ENCODE results near the gene HPS4.

Gene HPS4

DNA sequence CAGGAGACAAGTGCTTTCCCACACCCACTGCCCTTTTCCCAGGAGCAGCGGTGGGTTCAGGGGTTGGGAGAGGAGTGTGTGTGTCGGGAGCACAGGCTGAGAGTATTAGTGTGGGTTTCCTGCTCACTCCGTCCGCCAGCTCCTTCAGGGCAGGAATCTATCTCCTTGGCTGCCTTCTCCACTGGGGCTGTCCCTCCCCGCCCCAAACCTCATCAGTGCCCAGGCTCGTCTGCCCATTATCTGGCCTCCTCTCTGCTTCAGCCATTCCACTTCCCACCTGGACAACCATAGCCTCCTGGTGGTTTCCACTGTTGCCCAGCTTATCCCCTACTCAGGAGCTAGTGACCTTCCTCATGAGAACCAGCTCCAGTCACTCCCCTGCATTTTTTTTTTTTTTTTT lies 34.6 kb downstream of the HPS4 start:
- ChIA-PET POLR2A (no interaction called here), CTCF (interaction anchor here (0.6 kb wide), 1 partner anchor 14 kb away, joined by 3 read pairs; no protein-coding TSS in a partner anchor)
- TF ChIP-seq FOXK2 (IDR thresholded peaks at IDR 0.05) (no peak), ARNT (IDR thresholded peaks at IDR 0.05) (no peak), LEF1 (IDR thresholded peaks at IDR 0.05; ENCODE audit: borderline replicate concordance) (no peak), BHLHE40 (IDR thresholded peaks at IDR 0.05; ENCODE audit: borderline replicate concordance) (no peak)
- TF ChIP-seq, protein P1, sequence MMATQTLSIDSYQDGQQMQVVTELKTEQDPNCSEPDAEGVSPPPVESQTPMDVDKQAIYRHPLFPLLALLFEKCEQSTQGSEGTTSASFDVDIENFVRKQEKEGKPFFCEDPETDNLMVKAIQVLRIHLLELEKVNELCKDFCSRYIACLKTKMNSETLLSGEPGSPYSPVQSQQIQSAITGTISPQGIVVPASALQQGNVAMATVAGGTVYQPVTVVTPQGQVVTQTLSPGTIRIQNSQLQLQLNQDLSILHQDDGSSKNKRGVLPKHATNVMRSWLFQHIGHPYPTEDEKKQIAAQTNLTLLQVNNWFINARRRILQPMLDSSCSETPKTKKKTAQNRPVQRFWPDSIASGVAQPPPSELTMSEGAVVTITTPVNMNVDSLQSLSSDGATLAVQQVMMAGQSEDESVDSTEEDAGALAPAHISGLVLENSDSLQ (IDR thresholded peaks at IDR 0.05), result no peak
- no peak for DNase-seq (ENCODE audit: extremely low spot score)

DNA sequence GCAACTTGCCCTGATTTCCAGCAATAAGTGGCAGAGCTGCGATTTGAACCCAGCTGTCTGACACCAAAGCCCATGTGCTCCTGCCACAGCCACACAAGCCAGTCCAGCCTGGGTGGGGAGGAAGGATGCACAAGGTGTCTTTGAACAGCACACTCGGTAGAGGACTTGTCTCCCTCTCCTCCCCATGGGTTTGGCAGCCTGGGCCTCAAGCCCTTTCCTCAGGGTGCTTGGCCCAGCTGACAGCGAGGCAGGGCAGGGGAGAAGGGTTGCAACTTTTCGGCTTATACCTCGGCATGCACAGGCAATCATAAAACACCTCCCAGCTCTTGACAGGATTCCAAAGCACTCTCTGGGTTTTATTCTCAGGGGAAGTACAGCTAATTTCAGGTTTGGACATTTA lies 35.2 kb downstream of the HPS4 start:
- POLR2A ChIA-PET, result no interaction called here
- CTCF ChIA-PET, result no interaction called here
- DNase-seq (ENCODE audit: extremely low spot score), result no peak
- no peak for TF ChIP-seq FOXA1 (IDR thresholded peaks at IDR 0.05)
- no peak for TF ChIP-seq LEF1 (IDR thresholded peaks at IDR 0.05; ENCODE audit: borderline replicate concordance)
- TF ChIP-seq TARDBP (IDR thresholded peaks at IDR 0.05), result no peak
- TF ChIP-seq CTBP1 (IDR thresholded peaks at IDR 0.05; ENCODE audit: borderline replicate concordance), result no peak
- no peak for TF ChIP-seq NFRKB (IDR thresholded peaks at IDR 0.05)
- TF ChIP-seq SP1 (IDR thresholded peaks at IDR 0.05), result no peak
- no peak for TF ChIP-seq BHLHE40 (IDR thresholded peaks at IDR 0.05; ENCODE audit: borderline replicate concordance)
- TF ChIP-seq SUZ12 (IDR thresholded peaks at IDR 0.05), result no peak
- no peak for TF ChIP-seq ZNF384 (IDR thresholded peaks at IDR 0.05)
- no peak for TF ChIP-seq HDGF (IDR thresholded peaks at IDR 0.05; ENCODE audit: borderline replicate concordance)
- no peak for TF ChIP-seq ELF4 (IDR thresholded peaks at IDR 0.05)
- TF ChIP-seq L3MBTL2 (conservative IDR thresholded peaks at IDR 0.05), result no peak
- no peak for TF ChIP-seq ARNT (IDR thresholded peaks at IDR 0.05)
- TF ChIP-seq, protein P1 (IDR thresholded peaks at IDR 0.05), result no peak
- TF ChIP-seq FOXM1 (IDR thresholded peaks at IDR 0.05; ENCODE audit: borderline replicate concordance), result no peak
- no peak for TF ChIP-seq FOXK2 (IDR thresholded peaks at IDR 0.05)

DNA sequence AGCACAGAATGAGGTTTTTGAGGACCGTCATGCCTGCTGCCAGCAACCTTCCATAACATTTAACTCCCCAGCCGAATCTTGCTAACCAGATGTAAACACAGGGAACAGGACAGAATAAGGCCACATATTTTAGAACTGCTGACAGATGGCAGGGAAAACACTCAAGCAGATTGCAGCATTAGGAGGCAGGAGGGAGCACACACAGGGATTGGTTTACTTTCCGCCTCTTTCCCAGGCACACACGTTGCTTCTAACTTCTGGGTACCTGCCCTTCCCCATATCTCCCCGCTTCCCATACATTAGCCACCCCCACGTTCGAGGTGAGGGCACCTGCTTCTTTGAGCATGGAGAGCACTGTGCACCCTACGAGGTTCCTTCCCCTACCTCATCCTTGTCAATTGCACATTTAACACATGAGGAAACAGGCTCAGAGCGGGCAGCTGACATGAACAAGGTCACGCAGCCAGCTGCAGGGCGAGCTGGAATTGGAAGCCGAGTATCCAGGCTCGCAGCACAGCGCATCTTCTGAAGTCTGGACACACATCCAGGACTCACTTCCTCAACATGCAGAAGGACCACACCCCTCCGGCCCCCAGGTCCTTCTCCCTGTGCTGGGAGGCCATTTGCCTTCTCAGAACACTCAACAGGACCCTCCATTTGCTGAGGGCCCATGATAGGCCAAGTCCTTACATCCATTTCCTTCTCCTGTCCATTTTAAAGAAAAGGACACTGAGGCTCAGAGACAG lies 35.8 kb downstream of the HPS4 start:
- POLR2A ChIA-PET, result no interaction called here
- TF ChIP-seq LEF1 (IDR thresholded peaks at IDR 0.05; ENCODE audit: borderline replicate concordance), result no peak
- no peak for TF ChIP-seq ZNF384 (IDR thresholded peaks at IDR 0.05)
- TF ChIP-seq TARDBP (IDR thresholded peaks at IDR 0.05), result no peak
- TF ChIP-seq FOXK2 (IDR thresholded peaks at IDR 0.05), result no peak
- no peak for TF ChIP-seq NFRKB (IDR thresholded peaks at IDR 0.05)
- TF ChIP-seq, protein P1 (IDR thresholded peaks at IDR 0.05), result no peak
- TF ChIP-seq ARNT (IDR thresholded peaks at IDR 0.05), result no peak
- no peak for TF ChIP-seq FOXA1 (IDR thresholded peaks at IDR 0.05)
- TF ChIP-seq HDGF (IDR thresholded peaks at IDR 0.05; ENCODE audit: borderline replicate concordance), result no peak
- TF ChIP-seq SP1 (IDR thresholded peaks at IDR 0.05), result no peak
- TF ChIP-seq SUZ12 (IDR thresholded peaks at IDR 0.05), result no peak
- TF ChIP-seq ELF4 (IDR thresholded peaks at IDR 0.05), result no peak
- no peak for TF ChIP-seq BHLHE40 (IDR thresholded peaks at IDR 0.05; ENCODE audit: borderline replicate concordance)
- CTCF ChIA-PET, result interaction anchor here (0.7 kb wide), 1 partner anchor 85 kb away, joined by 3 read pairs; no protein-coding TSS in a partner anchor
- no peak for DNase-seq (ENCODE audit: extremely low spot score)

DNA sequence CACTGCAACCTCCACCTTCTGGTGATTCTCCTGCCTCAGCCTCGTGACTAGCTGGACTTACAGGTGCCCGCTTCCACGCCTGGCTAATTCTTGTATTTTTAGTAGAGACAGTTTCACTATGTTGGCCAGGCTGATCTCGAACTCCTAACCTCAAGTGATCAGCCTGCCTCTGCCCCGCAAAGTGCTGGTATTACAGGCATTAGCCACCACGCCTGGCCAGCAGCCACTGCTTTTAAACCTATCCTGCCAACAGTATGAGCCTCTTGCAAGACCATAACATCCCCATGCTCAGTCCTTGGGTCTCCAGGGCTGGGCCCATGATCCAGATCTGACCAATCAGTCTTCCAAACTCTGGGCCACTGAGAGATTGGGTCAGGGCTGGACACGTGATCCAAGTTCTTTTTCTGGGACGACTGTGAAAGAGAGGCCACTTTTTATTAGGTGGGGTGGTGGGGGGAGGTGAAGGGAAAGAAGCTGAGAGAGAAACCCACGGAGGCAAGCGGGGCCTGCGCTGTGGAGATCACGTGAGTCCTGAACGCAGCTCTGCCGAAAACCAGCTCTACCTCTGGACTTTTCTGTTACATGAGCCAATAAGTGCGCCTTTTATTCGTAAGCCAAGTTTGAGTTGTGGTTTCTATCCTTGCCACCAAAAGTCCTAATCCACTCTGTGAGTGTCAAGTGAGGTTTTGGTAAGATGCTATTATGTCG lies 36.6 kb downstream of the HPS4 start:
- ChIA-PET CTCF (interaction anchor here (0.7 kb wide), 1 partner anchor 84 kb away, joined by 3 read pairs; no protein-coding TSS in a partner anchor), POLR2A (no interaction called here)
- DNase-seq (ENCODE audit: extremely low spot score), result no peak
- TF ChIP-seq ELF4 (IDR thresholded peaks at IDR 0.05), result no peak
- TF ChIP-seq LEF1 (IDR thresholded peaks at IDR 0.05; ENCODE audit: borderline replicate concordance), result no peak
- no peak for TF ChIP-seq CTBP1 (IDR thresholded peaks at IDR 0.05; ENCODE audit: borderline replicate concordance)
- TF ChIP-seq, protein P1 (IDR thresholded peaks at IDR 0.05), result no peak
- no peak for TF ChIP-seq SUZ12 (IDR thresholded peaks at IDR 0.05)
- TF ChIP-seq BHLHE40 (IDR thresholded peaks at IDR 0.05; ENCODE audit: borderline replicate concordance), result no peak

DNA sequence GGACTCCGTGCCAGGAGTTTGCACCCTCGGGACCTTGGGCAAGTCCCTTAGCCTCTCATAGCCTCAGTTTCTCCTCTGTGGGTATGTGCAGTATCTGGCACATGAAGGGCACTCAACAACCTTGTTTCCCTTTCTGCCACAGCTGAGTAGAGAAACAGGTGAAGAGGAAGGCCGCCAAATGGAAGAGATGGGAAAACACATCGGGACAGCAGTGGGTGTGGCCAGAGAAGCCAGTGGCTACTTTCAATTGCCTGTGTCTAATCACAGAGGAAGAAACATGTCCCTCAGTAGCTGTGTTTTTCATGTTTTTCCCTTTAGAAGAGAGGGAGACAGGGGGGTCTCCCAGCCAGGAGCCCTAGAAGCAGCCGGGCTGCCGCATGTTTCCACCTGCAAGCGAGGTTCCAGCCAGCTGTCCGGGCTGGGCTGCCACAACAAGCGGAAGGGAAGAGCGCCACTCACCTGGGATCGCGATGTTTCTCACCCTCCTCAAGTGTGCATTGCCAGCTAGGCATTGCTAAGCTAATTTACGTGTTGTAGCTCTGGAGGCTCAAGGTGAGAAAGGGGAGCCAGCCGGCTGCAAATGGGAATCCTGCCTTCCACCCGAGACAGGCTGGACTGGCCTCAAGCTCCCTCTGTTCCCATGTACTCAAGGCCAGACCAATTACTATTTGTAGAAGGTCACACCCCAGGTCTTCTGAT lies 37.9 kb downstream of the HPS4 start:
- no peak for TF ChIP-seq NFRKB (IDR thresholded peaks at IDR 0.05)
- TF ChIP-seq SUZ12 (IDR thresholded peaks at IDR 0.05), result no peak
- TF ChIP-seq LEF1 (IDR thresholded peaks at IDR 0.05; ENCODE audit: borderline replicate concordance), result no peak
- no peak for TF ChIP-seq ELF4 (IDR thresholded peaks at IDR 0.05)
- TF ChIP-seq FOXA1 (IDR thresholded peaks at IDR 0.05), result no peak
- TF ChIP-seq FOXK2 (IDR thresholded peaks at IDR 0.05), result no peak
- TF ChIP-seq BHLHE40 (IDR thresholded peaks at IDR 0.05; ENCODE audit: borderline replicate concordance), result no peak
- TF ChIP-seq SP1 (IDR thresholded peaks at IDR 0.05), result no peak
- no peak for TF ChIP-seq TARDBP (IDR thresholded peaks at IDR 0.05)
- no peak for TF ChIP-seq L3MBTL2 (conservative IDR thresholded peaks at IDR 0.05)
- POLR2A ChIA-PET, result interaction anchor here (0.9 kb wide), 1 partner anchor 16 kb away, joined by 4 read pairs; no protein-coding TSS in a partner anchor
- no peak for DNase-seq (ENCODE audit: extremely low spot score)
- CTCF ChIA-PET, result no interaction called here

Measured in HEK293T (cell line).